ENCODE results near the gene SRRM3.
"Not testable (repeated sequence)": the region's sequence is repeated elsewhere in the genome, so short reads cannot be mapped to it uniquely, and the experiment has no call there.

The SRRM3 gene

GRCh38 chr7:76291351-76292212 lies 89.9 kb downstream of the SRRM3 start:
- H3K36me3 ChIP-seq (ENCODE audit: low read depth): no peaks in the 10 kb centered on the region
- no peaks in the 10 kb centered on the region for H3K27me3 ChIP-seq (ENCODE audit: insufficient read depth, poor library complexity, severe bottlenecking)
- peak overlapping the region; percentile 90 for H3K27ac ChIP-seq (ENCODE audit: poor library complexity, severe bottlenecking)
- H3K4me3 ChIP-seq (ENCODE audit: severe bottlenecking): peak overlapping the region; percentile 11
- DNase-seq (ENCODE audit: low spot score): peak; percentile 86
- peak; percentile 97 for TF ChIP-seq CTCF (IDR thresholded peaks at IDR 0.05; ENCODE audit: poor library complexity, severe bottlenecking)
- peak; percentile 70 for ATAC-seq (ENCODE audit: low read depth)
- peaks cover 25% of the 10 kb centered on the region for H3K4me1 ChIP-seq (ENCODE audit: insufficient read depth, poor library complexity, severe bottlenecking)
- H3K9me3 ChIP-seq (ENCODE audit: severe bottlenecking): no peaks in the 10 kb centered on the region

GRCh38 chr7:76292213-76292573 lies 90.5 kb downstream of the SRRM3 start:
- DNase-seq (ENCODE audit: low spot score) (no peak), ATAC-seq (ENCODE audit: low read depth) (peak; percentile 2; the same call in 2 of the 3 replicates)
- Histone ChIP-seq H3K4me3 (ENCODE audit: severe bottlenecking) (peak overlapping the region; percentile 11), H3K9me3 (ENCODE audit: severe bottlenecking) (no peaks in the 10 kb centered on the region), H3K36me3 (ENCODE audit: low read depth) (no peaks in the 10 kb centered on the region), H3K4me1 (ENCODE audit: insufficient read depth, poor library complexity, severe bottlenecking) (peaks cover 31% of the 10 kb centered on the region), H3K27ac (ENCODE audit: poor library complexity, severe bottlenecking) (peak overlapping the region; percentile 90), H3K27me3 (ENCODE audit: insufficient read depth, poor library complexity, severe bottlenecking) (no peaks in the 10 kb centered on the region)
- no peak for TF ChIP-seq CTCF (IDR thresholded peaks at IDR 0.05; ENCODE audit: poor library complexity, severe bottlenecking)

GRCh38 chr7:76292911-76293310 lies 91.2 kb downstream of the SRRM3 start:
- peak overlapping the region; percentile 90 for H3K27ac ChIP-seq (ENCODE audit: poor library complexity, severe bottlenecking)
- H3K4me1 ChIP-seq (ENCODE audit: insufficient read depth, poor library complexity, severe bottlenecking): peaks cover 35% of the 10 kb centered on the region
- not testable (repeated sequence) for H3K4me3 ChIP-seq (ENCODE audit: severe bottlenecking); DNase-seq (ENCODE audit: low spot score); H3K9me3 ChIP-seq (ENCODE audit: severe bottlenecking); ATAC-seq (ENCODE audit: low read depth); H3K27me3 ChIP-seq (ENCODE audit: insufficient read depth, poor library complexity, severe bottlenecking); H3K36me3 ChIP-seq (ENCODE audit: low read depth)

- peak overlapping the region; percentile 90 for H3K27ac ChIP-seq (ENCODE audit: poor library complexity, severe bottlenecking)
- no peaks in the 10 kb centered on the region for H3K36me3 ChIP-seq (ENCODE audit: low read depth)
- ATAC-seq (ENCODE audit: low read depth) (no peak), DNase-seq (ENCODE audit: low spot score) (no peak)
- no peak for TF ChIP-seq CTCF (IDR thresholded peaks at IDR 0.05; ENCODE audit: poor library complexity, severe bottlenecking)
- H3K4me1 ChIP-seq (ENCODE audit: insufficient read depth, poor library complexity, severe bottlenecking): peaks cover 36% of the 10 kb centered on the region
- H3K9me3 ChIP-seq (ENCODE audit: severe bottlenecking): no peaks in the 10 kb centered on the region
- no peaks in the 10 kb centered on the region for H3K27me3 ChIP-seq (ENCODE audit: insufficient read depth, poor library complexity, severe bottlenecking)
- H3K4me3 ChIP-seq (ENCODE audit: severe bottlenecking): no peak overlapping the region
These were observed 91.8 kb downstream of the SRRM3 start for GRCh38 chr7:76293407-76293901.

- H3K36me3 ChIP-seq (ENCODE audit: low read depth): no peaks in the 10 kb centered on the region
- ATAC-seq (ENCODE audit: low read depth) (peak; percentile 57), DNase-seq (ENCODE audit: low spot score) (peak; percentile 97)
- no peak for TF ChIP-seq CTCF (IDR thresholded peaks at IDR 0.05; ENCODE audit: poor library complexity, severe bottlenecking)
- no peaks in the 10 kb centered on the region for H3K27me3 ChIP-seq (ENCODE audit: insufficient read depth, poor library complexity, severe bottlenecking)
- H3K27ac ChIP-seq (ENCODE audit: poor library complexity, severe bottlenecking): peak overlapping the region; percentile 90
- peak overlapping the region; percentile 18 for H3K4me3 ChIP-seq (ENCODE audit: severe bottlenecking)
- no peaks in the 10 kb centered on the region for H3K9me3 ChIP-seq (ENCODE audit: severe bottlenecking)
- H3K4me1 ChIP-seq (ENCODE audit: insufficient read depth, poor library complexity, severe bottlenecking): peaks cover 36% of the 10 kb centered on the region
These were observed 92.8 kb downstream of the SRRM3 start for GRCh38 chr7:76294344-76295024.

Data from RWPE2 (cell line).